Trophoblast cell (in vitro differentiated cells and primary cell): ENCODE results near the gene LYL1. TPM values are rescaled to one million over a fixed set of nuclear protein-coding genes. Genes with fewer than 3 reads are reported as not detected.

Experiments
- DNase-seq, 2 donors: peaks; one replicate each; pipeline ENCODE4 v3.0.0-alpha.2; 2016
- H2AFZ ChIP-seq: 2 replicates; pipeline ENCODE4 v1.6.1; 2013; ENCODE audit warnings: low read length, moderate library complexity, mild to moderate bottlenecking; ENCODE audit not compliant: insufficient read depth, poor library complexity
- H2AK5ac ChIP-seq: 2 replicates; pipeline ENCODE4 v1.6.1; 2013; ENCODE audit warnings: mild to moderate bottlenecking, low read length
- H2BK120ac ChIP-seq: 2 replicates; pipeline ENCODE4 v1.6.1; 2013; ENCODE audit warnings: low read length, mild to moderate bottlenecking, moderate library complexity; ENCODE audit not compliant: insufficient read depth, poor library complexity
- H2BK12ac ChIP-seq: 2 replicates; pipeline ENCODE4 v1.6.1; 2013; ENCODE audit warnings: mild to moderate bottlenecking, low read length, moderate library complexity
- H2BK5ac ChIP-seq: 2 replicates; pipeline ENCODE4 v1.6.1; 2013; ENCODE audit warnings: low read length, low read depth, moderate library complexity, mild to moderate bottlenecking; ENCODE audit not compliant: poor library complexity
- H3K14ac ChIP-seq: 2 replicates; pipeline ENCODE4 v1.6.1; 2013; ENCODE audit warnings: mild to moderate bottlenecking, low read length
- H3K18ac ChIP-seq: 2 replicates; pipeline ENCODE4 v1.6.1; 2013; ENCODE audit warnings: mild to moderate bottlenecking, low read length
- H3K23ac ChIP-seq: 2 replicates; pipeline ENCODE4 v1.6.1; 2013; ENCODE audit warnings: low read length
- H3K27ac ChIP-seq: 2 replicates; pipeline ENCODE4 v1.5.1; 2013; ENCODE audit warnings: low read depth, mild to moderate bottlenecking, inconsistent platforms, low read length, moderate library complexity
- H3K27me3 ChIP-seq: 2 replicates; pipeline ENCODE4 v1.6.1; 2013; ENCODE audit warnings: inconsistent platforms, mild to moderate bottlenecking, low read length, moderate library complexity; ENCODE audit not compliant: insufficient read depth
- H3K36me3 ChIP-seq, 2 experiments: 1 replicate in 1 of 2; 2 replicates in 1 of 2; pipeline ENCODE4 v1.6.1; 2013; ENCODE audit warnings: low read length in 2 of 2, mild to moderate bottlenecking in 2 of 2, moderate library complexity in 1 of 2; ENCODE audit not compliant: insufficient read depth in 2 of 2, control insufficient read depth in 1 of 2
- H3K4ac ChIP-seq: 2 replicates; pipeline ENCODE4 v1.6.1; 2013; ENCODE audit warnings: low read depth, mild to moderate bottlenecking, low read length, moderate library complexity
- H3K4me1 ChIP-seq, 2 experiments: 1 replicate in 1 of 2; 2 replicates in 1 of 2; pipeline ENCODE4 v1.6.1; 2013; ENCODE audit warnings: low read length in 2 of 2, mild to moderate bottlenecking in 2 of 2, moderate library complexity in 1 of 2; ENCODE audit not compliant: insufficient read depth in 2 of 2, control insufficient read depth in 1 of 2
- H3K4me2 ChIP-seq: 2 replicates; pipeline ENCODE4 v1.6.1; 2013; ENCODE audit warnings: inconsistent platforms, mild to moderate bottlenecking, low read length, moderate library complexity
- H3K4me3 ChIP-seq: 2 replicates; pipeline ENCODE4 v1.5.1; 2013; ENCODE audit warnings: mild to moderate bottlenecking, low read depth, low read length, inconsistent platforms
- H3K79me1 ChIP-seq: one replicate; pipeline ENCODE4 v1.6.1; 2013; ENCODE audit warnings: low read length
- H3K79me2 ChIP-seq: 2 replicates; pipeline ENCODE4 v1.6.1; 2013; ENCODE audit warnings: low read length, mild to moderate bottlenecking; ENCODE audit not compliant: control insufficient read depth, insufficient read depth, poor library complexity
- H3K9ac ChIP-seq: 2 replicates; pipeline ENCODE4 v1.6.1; 2013; ENCODE audit warnings: mild to moderate bottlenecking, low read length
- H3K9me3 ChIP-seq: 2 replicates; pipeline ENCODE4 v1.6.1; 2013; ENCODE audit warnings: low read depth, mild to moderate bottlenecking, control low read depth, inconsistent platforms, low read length; ENCODE audit not compliant: insufficient read depth
- H4K12ac ChIP-seq: 2 replicates; pipeline ENCODE4 v1.6.1; 2013; ENCODE audit warnings: low read depth, mild to moderate bottlenecking, low read length, moderate library complexity
- H4K8ac ChIP-seq: 2 replicates; pipeline ENCODE4 v1.6.1; 2013; ENCODE audit warnings: low read depth, mild to moderate bottlenecking, low read length, moderate library complexity
- H4K91ac ChIP-seq: one replicate; pipeline ENCODE4 v1.6.1; 2013; ENCODE audit warnings: low read depth, mild to moderate bottlenecking, low read length, moderate library complexity
- WGBS: extraction: QIAGEN DNeasy Blood & Tissue Kit; methylation state at CpG from one replicate; pipeline ENCODE4 v1.1.7; 2013; ENCODE audit warnings: missing lambda C conversion rate; ENCODE audit not compliant: insufficient read length, insufficient coverage; ENCODE audit errors: extremely low coverage; 5-methylcytosine and 5-hydroxymethylcytosine counted together
- polyA plus RNA-seq: library from polyadenylated mRNA; stranded (reverse); fragments of 200-250 nt; gene quantifications from 2 replicates; pipeline ENCODE4 v1.2.3, GENCODE V29; 2013

The LYL1 gene
- polyA plus RNA-seq, result 0.10 and 0.16 TPM in 2 replicates

- Histone ChIP-seq H3K4me3 (no peak within 1 kb of the TSS), H3K14ac (peak within 1 kb of the TSS; percentile 17), H3K23ac (no peak within 1 kb of the TSS), H3K9me3 (peaks cover 8% of the 10 kb centered on the region), H2AFZ (peak within 1 kb of the TSS; percentile 8), H3K27ac (no peak within 1 kb of the TSS), H2AK5ac (no peak within 1 kb of the TSS), H3K9ac (no peak within 1 kb of the TSS), H3K4me1 (peaks cover 12 to 14% of the 10 kb centered on the region in 2 experiments), H3K36me3 (peaks cover 6 to 8% of the 10 kb centered on the region in 2 experiments), H3K79me2 (no peaks in the 10 kb centered on the region), H2BK120ac (no peak within 1 kb of the TSS), H3K18ac (no peak within 1 kb of the TSS), H4K8ac (peak within 1 kb of the TSS; percentile 1), H3K4ac (no peak within 1 kb of the TSS), H3K4me2 (peak within 1 kb of the TSS; percentile 17), H4K12ac (peak within 1 kb of the TSS; percentile 69), H2BK12ac (no peak within 1 kb of the TSS), H3K79me1 (peaks cover 5% of the 10 kb centered on the region), H3K27me3 (peaks cover 27% of the 10 kb centered on the region), H4K91ac (no peak within 1 kb of the TSS), H2BK5ac (no peak within 1 kb of the TSS)
- peak; percentile 45 to 72 for DNase-seq
- WGBS, result no CpG with 5 or more reads among the region's 47 CpGs
Measured at GRCh38 chr19:13102666-13103580, at the start of gene LYL1. TSS of gene LYL1 (minus strand) at chr19:13102858. CDS start at chr19:13101171, 1,687 bp downstream.

- Histone ChIP-seq H3K23ac (no peak overlapping the region), H4K8ac (peak overlapping the region; percentile 67), H4K91ac (peak overlapping the region; percentile 86), H2AK5ac (peak overlapping the region; percentile 7), H3K9ac (peak overlapping the region; percentile 57), H2BK120ac (peak overlapping the region; percentile 92), H3K27ac (peak overlapping the region; percentile 98), H3K79me2 (peaks cover 48% of the 10 kb centered on the region), H3K14ac (peak overlapping the region; percentile 50), H3K4me1 (peaks cover 13 to 19% of the 10 kb centered on the region in 2 experiments), H3K18ac (peak overlapping the region; percentile 96), H3K36me3 (peaks cover 0 to 8% of the 10 kb centered on the region in 2 experiments), H2BK12ac (peak overlapping the region; percentile 74), H3K9me3 (peaks cover 3% of the 10 kb centered on the region), H3K79me1 (peaks cover 56% of the 10 kb centered on the region), H3K4ac (peak overlapping the region; percentile 94), H3K4me3 (peak overlapping the region; percentile 80), H4K12ac (peak overlapping the region; percentile 20), H2BK5ac (peak overlapping the region; percentile 97), H3K27me3 (no peaks in the 10 kb centered on the region), H2AFZ (peak overlapping the region; percentile 66), H3K4me2 (peak overlapping the region; percentile 81)
- DNase-seq, result peak; percentile 97 to 98
- WGBS, result no CpG with 5 or more reads among the region's 71 CpGs
Measured at GRCh38 chr19:13151605-13152355, 49.1 kb upstream of the LYL1 start.

- H3K36me3 ChIP-seq, result peaks cover 0 to 8% of the 10 kb centered on the region in 2 experiments
- H2AK5ac ChIP-seq, result peak overlapping the region; percentile 16
- no CpG with 5 or more reads among the region's 34 CpGs for WGBS
- peak overlapping the region; percentile 57 for H2BK120ac ChIP-seq
- peaks cover 11 to 15% of the 10 kb centered on the region in 2 experiments for H3K4me1 ChIP-seq
- H4K8ac ChIP-seq, result peak overlapping the region; percentile 67
- peak overlapping the region; percentile 94 for H3K4ac ChIP-seq
- peaks cover 48% of the 10 kb centered on the region for H3K79me2 ChIP-seq
- H3K9ac ChIP-seq, result peak overlapping the region; percentile 79
- peak overlapping the region; percentile 23 for H2BK12ac ChIP-seq
- peak in 1 of 2 donors; percentile 7 for DNase-seq
- H3K4me2 ChIP-seq, result peak overlapping the region; percentile 71
- peaks cover 56% of the 10 kb centered on the region for H3K79me1 ChIP-seq
- peak overlapping the region; percentile 80 for H3K4me3 ChIP-seq
- H3K27ac ChIP-seq, result peak overlapping the region; percentile 73
- peak overlapping the region; percentile 53 for H2BK5ac ChIP-seq
- peak overlapping the region; percentile 86 for H4K91ac ChIP-seq
- peak overlapping the region; percentile 16 for H3K18ac ChIP-seq
- peaks cover 3% of the 10 kb centered on the region for H3K9me3 ChIP-seq
- peak overlapping the region; percentile 50 for H3K14ac ChIP-seq
- peak overlapping the region; percentile 45 for H3K23ac ChIP-seq
- H4K12ac ChIP-seq, result peak overlapping the region; percentile 12
- H3K27me3 ChIP-seq, result no peaks in the 10 kb centered on the region
- H2AFZ ChIP-seq, result peak overlapping the region; percentile 27
Measured at GRCh38 chr19:13150931-13151604, 48.4 kb upstream of the LYL1 start.
